Cardiac fibroblast (primary cell): ENCODE data around the gene SBSN.

Experiments
- DNase-seq, 2 donors: peaks; one replicate each; pipeline versions ENCODE4 v3.0.0 to v3.0.0-alpha.2; 2010; ENCODE audit warnings: low read depth in 2 of 2
- H3K4me3 ChIP-seq, 2 donors: replicated peaks in 1 of 2; 1 replicate in 1 of 2; 2 replicates in 1 of 2; pipeline ENCODE4 v1.5.1; 2011; ENCODE audit warnings: low read depth in 2 of 2, low read length in 2 of 2, mild to moderate bottlenecking in 2 of 2, moderate library complexity in 1 of 2
- CTCF ChIP-seq: IDR thresholded peaks from one replicate; pipeline ENCODE4 v1.5.1; 2011; ENCODE audit warnings: low read depth, mild to moderate bottlenecking, low read length, inconsistent platforms

The SBSN gene

GRCh38 chr19:35540356-35540927, 12.3 kb upstream of the SBSN start:
- no peak for TF ChIP-seq CTCF
- no peak overlapping the region for H3K4me3 ChIP-seq
- DNase-seq, result no peak

GRCh38 chr19:35539850-35540249, 11.7 kb upstream of the SBSN start:
- no peak for DNase-seq
- no peak for TF ChIP-seq CTCF
- no peak overlapping the region for H3K4me3 ChIP-seq

- no peak for DNase-seq
- TF ChIP-seq CTCF, result no peak
- H3K4me3 ChIP-seq, result no peak overlapping the region
Observed at GRCh38 chr19:35539314-35539713, 11.2 kb upstream of the SBSN start.

GRCh38 chr19:35534803-35535480, 6.8 kb upstream of the SBSN start:
- DNase-seq, result no peak
- TF ChIP-seq CTCF, result no peak
- H3K4me3 ChIP-seq, result no peak overlapping the region

- DNase-seq, result peak; percentile 32 to 65
- no peak overlapping the region for H3K4me3 ChIP-seq
- TF ChIP-seq CTCF, result no peak
Observed at GRCh38 chr19:35533822-35534392, 5.8 kb upstream of the SBSN start.

GRCh38 chr19:35533201-35533821, 5.2 kb upstream of the SBSN start, which contains the start of gene GAPDHS:
TSS of gene GAPDHS (plus strand) at chr19:35533456. CDS start at chr19:35533528, 72 bp downstream.
- DNase-seq, result no peak
- no peak within 1 kb of the TSS for H3K4me3 ChIP-seq
- TF ChIP-seq CTCF, result no peak
